ENCODE results near the gene EPHA7. TPM values are rescaled to one million over a fixed set of nuclear protein-coding genes. Genes with fewer than 3 reads are reported as not detected.
A peak's percentile ranks its signal among the peaks of the same experiment; 100 is the strongest.

The EPHA7 gene
- total and polyA plus RNA-seq, 2 donors (not counting 3 experiments of a cell fraction or from before 2014, with no cell fraction given), result not detected

DNA sequence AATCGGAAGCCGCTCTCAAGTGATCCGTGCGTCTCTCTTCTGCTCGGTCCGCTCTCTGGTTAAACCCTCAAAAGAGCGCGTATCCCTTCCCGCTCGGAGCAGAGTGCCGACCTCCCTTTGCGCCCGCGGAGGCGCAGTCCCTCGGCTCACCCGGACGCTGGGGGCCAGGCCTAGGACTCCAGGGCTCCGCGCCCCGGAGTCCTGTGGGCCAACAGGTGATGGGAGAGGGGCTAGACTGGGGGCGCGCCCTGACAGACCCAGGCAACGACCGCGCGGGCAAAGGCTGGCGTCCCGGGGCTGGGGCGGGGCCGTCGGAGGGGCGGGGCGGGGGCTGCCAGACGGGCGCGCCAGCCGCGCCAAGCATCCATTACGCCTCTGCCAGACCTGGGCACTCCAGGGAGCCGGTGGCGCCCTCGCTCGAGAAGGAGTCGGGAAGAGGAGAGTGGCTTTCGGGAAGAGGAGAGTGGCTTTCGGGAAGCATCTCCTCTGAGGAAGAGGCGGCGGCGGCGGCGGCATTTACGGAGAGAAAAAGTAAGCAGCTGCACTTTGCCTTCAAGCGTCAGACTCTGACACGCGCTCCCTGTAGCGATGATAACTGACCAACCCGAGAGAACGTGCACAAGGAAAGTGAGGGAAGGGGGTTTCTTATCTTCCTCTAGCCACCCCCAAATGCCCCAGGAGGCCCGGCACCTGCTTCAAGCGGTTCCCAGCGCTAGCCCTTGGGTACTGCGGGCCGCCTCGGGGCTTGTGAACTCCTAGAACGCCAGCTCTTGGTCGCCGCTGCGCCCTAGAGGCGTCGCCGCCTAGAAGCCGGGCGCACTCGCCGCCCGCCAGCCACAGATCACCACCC lies 2.6 kb downstream of the EPHA7 start:
- TF ChIP-seq, protein P1, sequence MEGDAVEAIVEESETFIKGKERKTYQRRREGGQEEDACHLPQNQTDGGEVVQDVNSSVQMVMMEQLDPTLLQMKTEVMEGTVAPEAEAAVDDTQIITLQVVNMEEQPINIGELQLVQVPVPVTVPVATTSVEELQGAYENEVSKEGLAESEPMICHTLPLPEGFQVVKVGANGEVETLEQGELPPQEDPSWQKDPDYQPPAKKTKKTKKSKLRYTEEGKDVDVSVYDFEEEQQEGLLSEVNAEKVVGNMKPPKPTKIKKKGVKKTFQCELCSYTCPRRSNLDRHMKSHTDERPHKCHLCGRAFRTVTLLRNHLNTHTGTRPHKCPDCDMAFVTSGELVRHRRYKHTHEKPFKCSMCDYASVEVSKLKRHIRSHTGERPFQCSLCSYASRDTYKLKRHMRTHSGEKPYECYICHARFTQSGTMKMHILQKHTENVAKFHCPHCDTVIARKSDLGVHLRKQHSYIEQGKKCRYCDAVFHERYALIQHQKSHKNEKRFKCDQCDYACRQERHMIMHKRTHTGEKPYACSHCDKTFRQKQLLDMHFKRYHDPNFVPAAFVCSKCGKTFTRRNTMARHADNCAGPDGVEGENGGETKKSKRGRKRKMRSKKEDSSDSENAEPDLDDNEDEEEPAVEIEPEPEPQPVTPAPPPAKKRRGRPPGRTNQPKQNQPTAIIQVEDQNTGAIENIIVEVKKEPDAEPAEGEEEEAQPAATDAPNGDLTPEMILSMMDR (IDR thresholded peaks at IDR 0.05; ENCODE audit: extremely low read depth in 1 of 2, insufficient read depth in 1 of 2, low read depth in 1 of 2, low read length in 2 of 2), result no peak
- TF ChIP-seq POLR2AphosphoS5 (IDR thresholded peaks at IDR 0.05; ENCODE audit: insufficient read depth, low read depth, low read length) (no peak), MAX (IDR thresholded peaks at IDR 0.05; ENCODE audit: insufficient read depth, insufficient read length) (no peak), POLR2A (IDR thresholded peaks at IDR 0.05; ENCODE audit: low read depth, low read length) (no peak), MYC (IDR thresholded peaks at IDR 0.05; ENCODE audit: low read depth, low read length) (no peak), FOS (IDR thresholded peaks at IDR 0.05; ENCODE audit: borderline replicate concordance, insufficient read depth, low read length) (no peak), JUN (IDR thresholded peaks at IDR 0.05; ENCODE audit: borderline replicate concordance, insufficient read depth, insufficient read length, low read depth) (no peak), EZH2 (IDR thresholded peaks at IDR 0.05; ENCODE audit: borderline replicate concordance, low read depth, low read length, severe bottlenecking) (no peak), GATA2 (IDR thresholded peaks at IDR 0.05; ENCODE audit: insufficient read depth, insufficient read length, low read depth, low read length) (no peak)
- CTCF ChIA-PET, result interaction anchor here (1.0 kb wide), 1 partner anchor 606 kb away, joined by 4 read pairs; no protein-coding TSS in a partner anchor
- no peaks in the 10 kb centered on the region for H3K36me3 ChIP-seq (ENCODE audit: control insufficient read depth in 2 of 2, extremely low read depth in 1 of 2, insufficient read depth in 2 of 2, low read length in 2 of 2)
- BruUV-seq (replicated peaks), result no TSS peak
- peak; percentile 10 for DNase-seq (ENCODE audit: low read depth, low spot score)
- peaks cover 35% of the 10 kb centered on the region for H3K4me1 ChIP-seq (ENCODE audit: control insufficient read depth, extremely low read depth, insufficient read depth, low read length)
- no peaks in the 10 kb centered on the region for H3K9me1 ChIP-seq (replicated peaks; ENCODE audit: control insufficient read depth, extremely low read depth, insufficient read depth, low read length)
- H3K27ac ChIP-seq (ENCODE audit: insufficient read depth, low read depth, low read length), result no peak overlapping the region
- H2AFZ ChIP-seq (ENCODE audit: low read depth, low read length), result peak overlapping the region; percentile 75
- dilution Hi-C loops (cut with MboI; ENCODE audit: extremely low pct_ligation_motif_present, low sequenced_read_pairs) (no loop called here), intact Hi-C loops (cut with micrococcal nuclease) (loop anchor here (5.0 kb wide), 2 partner anchors 169 to 439 kb away; no protein-coding TSS in a partner anchor)
- peak overlapping the region in 2 of 3 experiments; percentile 16 to 28 for H3K4me3 ChIP-seq (replicated peaks in 1 of 3; ENCODE audit: insufficient read depth in 1 of 3, low read depth in 1 of 3, low read length in 3 of 3)
- H3K27me3 ChIP-seq (ENCODE audit: control insufficient read depth in 2 of 2, insufficient read depth in 2 of 2, low read length in 2 of 2), result peaks cover 28 to 78% of the 10 kb centered on the region in 2 experiments
- H3K79me2 ChIP-seq (ENCODE audit: control insufficient read depth, insufficient read depth, low read length), result no peaks in the 10 kb centered on the region
- no peaks in the 10 kb centered on the region for H3K9me3 ChIP-seq (replicated peaks; ENCODE audit: control insufficient read depth, insufficient read depth, low read length)
- H3K4me2 ChIP-seq (ENCODE audit: insufficient read depth, low read length), result peak overlapping the region; percentile 64
- POLR2A ChIA-PET, result no interaction called here
- no peaks in the 10 kb centered on the region for H4K20me1 ChIP-seq (replicated peaks; ENCODE audit: control insufficient read depth, extremely low read depth, insufficient read depth, low read length)
- no peak for FAIRE-seq
- H3K9ac ChIP-seq (replicated peaks; ENCODE audit: extremely low read depth, insufficient read depth, low read length), result no peak overlapping the region

Measured in endothelial cell of umbilical vein (primary cell).